ENCODE measurements around the gene PLBD1. TPM values are rescaled to one million over a fixed set of nuclear protein-coding genes. Genes with fewer than 3 reads are reported as not detected.

PLBD1 gene
- total RNA-seq, 4 donors from 2014 or later = 9.9 to 33.6 (median 20.5) TPM

DNA sequence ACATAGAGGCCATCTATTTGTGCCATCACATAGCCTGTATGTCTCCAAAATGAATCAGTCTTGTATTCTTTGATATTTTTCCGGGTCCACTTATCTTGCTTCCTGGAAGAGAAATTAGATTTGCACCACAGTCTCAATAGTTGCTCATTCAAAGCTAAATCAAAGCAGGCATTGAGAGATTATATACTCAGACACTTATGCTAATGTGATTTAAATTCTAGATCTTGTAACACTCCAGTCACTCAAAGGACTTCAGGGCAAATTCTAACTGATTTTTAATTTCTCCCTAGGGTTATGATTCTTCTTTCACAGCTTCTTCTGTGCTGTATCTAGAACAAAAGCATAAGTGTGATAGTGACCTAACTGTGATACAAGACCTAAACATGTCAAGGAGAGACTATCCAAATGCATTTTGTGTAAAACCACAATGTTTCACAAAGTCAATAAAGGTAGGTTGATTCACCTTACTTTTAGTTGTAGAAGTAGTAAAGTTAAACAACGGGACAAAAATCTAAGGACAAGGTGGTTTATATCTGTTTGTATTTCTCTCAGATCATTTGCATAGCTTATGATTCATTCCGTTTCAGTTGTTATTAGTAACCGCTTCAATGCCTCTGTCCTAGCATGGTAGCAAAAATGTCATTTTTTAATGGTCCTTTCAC lies 26.8 kb downstream of the PLBD1 start:
- H3K27me3 ChIP-seq = no peaks in the 10 kb centered on the region
- TF ChIP-seq CTCF (IDR thresholded peaks at IDR 0.05) = no peak
- no peak for TF ChIP-seq POLR2A (IDR thresholded peaks at IDR 0.05)
- no peak for DNase-seq

DNA sequence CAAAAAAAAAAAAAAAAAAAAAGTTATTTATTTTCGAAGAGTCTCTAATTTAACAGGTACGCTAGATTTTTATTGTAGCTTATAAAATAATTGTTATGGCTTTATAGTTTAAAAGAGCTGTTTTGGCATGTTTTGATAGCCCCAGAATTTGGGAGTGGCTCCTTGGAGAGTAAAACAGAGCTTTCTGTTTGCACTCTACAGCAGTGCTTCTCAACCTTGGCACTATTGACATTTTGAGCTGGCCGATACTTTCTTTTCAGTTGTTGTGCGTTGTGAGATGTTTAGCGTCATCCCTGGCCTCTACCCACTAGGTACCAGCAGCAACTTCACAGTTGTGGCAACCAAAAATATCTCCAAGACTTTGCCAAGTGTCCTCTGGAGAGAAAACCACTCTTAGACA lies 30.6 kb downstream of the PLBD1 start:
- no peaks in the 10 kb centered on the region for H3K4me1 ChIP-seq
- no peaks in the 10 kb centered on the region for H3K9me3 ChIP-seq
- no peak overlapping the region for H3K4me3 ChIP-seq
- no peak for TF ChIP-seq POLR2A (IDR thresholded peaks at IDR 0.05)
- no peak for TF ChIP-seq CTCF (IDR thresholded peaks at IDR 0.05)
- no peaks in the 10 kb centered on the region for H3K27me3 ChIP-seq
- peaks cover 0 to 12% (median 0%) of the 10 kb centered on the region in 3 donors for H3K36me3 ChIP-seq
- no peak overlapping the region for H3K27ac ChIP-seq
- DNase-seq = no peak

More for the DNA sequence above, 26.8 kb downstream of the PLBD1 start:
- H3K4me3 ChIP-seq = no peak overlapping the region
- H3K27ac ChIP-seq = no peak overlapping the region
- no peaks in the 10 kb centered on the region for H3K9me3 ChIP-seq
- H3K4me1 ChIP-seq = no peaks in the 10 kb centered on the region
- no peaks in the 10 kb centered on the region for H3K36me3 ChIP-seq

DNA sequence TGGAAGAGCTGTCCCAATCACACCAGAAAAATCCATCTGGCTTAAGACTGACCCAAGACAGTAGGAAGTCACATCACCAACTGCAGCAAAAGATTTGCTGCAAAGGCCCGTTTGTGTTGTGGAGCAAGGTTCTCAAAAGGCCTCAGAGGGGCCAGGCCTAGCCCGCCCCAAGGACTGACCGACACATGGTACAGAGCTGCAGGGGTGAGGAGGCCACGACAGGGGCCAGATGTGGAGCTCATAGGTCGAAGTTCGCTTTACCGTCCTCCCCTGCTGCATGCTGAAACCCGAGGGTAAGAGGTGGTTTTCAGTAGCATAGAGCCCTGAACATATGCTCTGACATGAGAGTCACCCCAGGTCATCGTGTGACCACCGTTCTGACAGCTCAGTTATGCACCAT lies 35.5 kb downstream of the PLBD1 start:
- Histone ChIP-seq H3K36me3 (peaks cover 0 to 12% (median 0%) of the 10 kb centered on the region in 3 donors), H3K9me3 (no peaks in the 10 kb centered on the region), H3K27me3 (no peaks in the 10 kb centered on the region), H3K27ac (no peak overlapping the region), H3K4me3 (no peak overlapping the region), H3K4me1 (no peaks in the 10 kb centered on the region)
- DNase-seq = no peak
- TF ChIP-seq CTCF (IDR thresholded peaks at IDR 0.05) (no peak), POLR2A (IDR thresholded peaks at IDR 0.05) (no peak)

- no peak overlapping the region for H3K4me3 ChIP-seq
- H3K4me1 ChIP-seq = no peaks in the 10 kb centered on the region
- DNase-seq = no peak
- H3K27ac ChIP-seq = no peak overlapping the region
- peaks cover 0 to 10% (median 0%) of the 10 kb centered on the region in 4 donors for H3K9me3 ChIP-seq
- H3K27me3 ChIP-seq = no peaks in the 10 kb centered on the region
- TF ChIP-seq POLR2A (IDR thresholded peaks at IDR 0.05) (no peak), CTCF (IDR thresholded peaks at IDR 0.05) (no peak)
- H3K36me3 ChIP-seq = no peaks in the 10 kb centered on the region
Measured at GRCh38 chr12:14525964-14526363, 41.7 kb downstream of the PLBD1 start.

- Histone ChIP-seq H3K27me3 (no peaks in the 10 kb centered on the region), H3K4me3 (no peak overlapping the region), H3K9me3 (peaks cover 0 to 10% (median 0%) of the 10 kb centered on the region in 4 donors), H3K27ac (no peak overlapping the region), H3K4me1 (no peaks in the 10 kb centered on the region), H3K36me3 (no peaks in the 10 kb centered on the region)
- no peak for TF ChIP-seq CTCF (IDR thresholded peaks at IDR 0.05)
- TF ChIP-seq POLR2A (IDR thresholded peaks at IDR 0.05) = no peak
- no peak for DNase-seq
Measured at GRCh38 chr12:14521822-14522221, 45.9 kb downstream of the PLBD1 start.
